GM19395 (cell line): Measurements from ENCODE around the gene CNPY2.
A peak's percentile ranks its signal among the peaks of the same experiment; 100 is the strongest.
"Not testable (repeated sequence)": the region's sequence is repeated elsewhere in the genome, so short reads cannot be mapped to it uniquely, and the experiment has no call there.

Experiments
- ATAC-seq: cut with Tn5 transposase; IDR thresholded peaks from one replicate; pipeline ENCODE4 v1.9.1; 2021; ENCODE audit warnings: mild to moderate bottlenecking, moderate library complexity; ENCODE audit not compliant: unreplicated experiment

CNPY2 gene

GRCh38 chr12:56333679-56334489 is 18.1 kb upstream of the CNPY2 start, which contains the start of gene PAN2:
Gene PAN2 (minus strand): TSS chr12:56334000. CDS start chr12:56333094, 906 bp downstream.
- peak; percentile 94 for ATAC-seq

- peak; percentile 5 for ATAC-seq
Measured at GRCh38 chr12:56333197-56333678, 17.4 kb upstream of the CNPY2 start.

- no peak for ATAC-seq
Measured at GRCh38 chr12:56332512-56333196, 16.9 kb upstream of the CNPY2 start.

- ATAC-seq, result no peak
Measured at GRCh38 chr12:56330936-56331490, 15.2 kb upstream of the CNPY2 start.

GRCh38 chr12:56326533-56326932 is 10.7 kb upstream of the CNPY2 start:
- ATAC-seq, result no peak

GRCh38 chr12:56326126-56326525 is 10.3 kb upstream of the CNPY2 start:
- ATAC-seq, result no peak

- ATAC-seq, result no peak
Measured at GRCh38 chr12:56324206-56324605, 8.4 kb upstream of the CNPY2 start.

GRCh38 chr12:56321610-56322009 is 5.8 kb upstream of the CNPY2 start:
- ATAC-seq, result not testable (repeated sequence)

- no peak for ATAC-seq
Measured at GRCh38 chr12:56321027-56321426, 5.2 kb upstream of the CNPY2 start.

GRCh38 chr12:56317675-56318074 is 1.9 kb upstream of the CNPY2 start:
- no peak for ATAC-seq

- ATAC-seq, result no peak
Measured at GRCh38 chr12:56315249-56315621, 553 bp downstream of the CNPY2 start.

- ATAC-seq, result no peak
Measured at GRCh38 chr12:56311003-56311402, 4.8 kb downstream of the CNPY2 start.

GRCh38 chr12:56308714-56309113 is 7.1 kb downstream of the CNPY2 start:
- ATAC-seq, result no peak

GRCh38 chr12:56307221-56307965 is 8.4 kb downstream of the CNPY2 start:
- no peak for ATAC-seq

- ATAC-seq, result no peak
Measured at GRCh38 chr12:56304872-56305590, 10.8 kb downstream of the CNPY2 start.

- ATAC-seq, result no peak
Measured at GRCh38 chr12:56304276-56304675, 11.5 kb downstream of the CNPY2 start.

- ATAC-seq, result no peak
Measured at GRCh38 chr12:56300644-56301464, 14.9 kb downstream of the CNPY2 start.

GRCh38 chr12:56299853-56300643 is 15.7 kb downstream of the CNPY2 start, which contains the start of gene CS:
Gene CS (minus strand): TSS chr12:56300330. CDS start chr12:56300201, 129 bp downstream.
- ATAC-seq, result peak; percentile 94
